ENCODE measurements around the gene TARBP1. TPM values are rescaled to one million over a fixed set of nuclear protein-coding genes. Genes with fewer than 3 reads are reported as not detected.

The TARBP1 gene
- total and polyA plus RNA-seq, 2 of the 8 experiments (the other 6 are each of a cell fraction or from before 2014, with no cell fraction given), result 21.9 to 32.3 TPM

- no peak overlapping the region for H3K27ac ChIP-seq (ENCODE audit: low read depth, low read length)
- no peak for TF ChIP-seq KDM4A (IDR thresholded peaks at IDR 0.05; ENCODE audit: low read depth, low read length, severe bottlenecking)
- no peaks in the 10 kb centered on the region for H3K36me3 ChIP-seq (ENCODE audit: control insufficient read depth in 2 of 4, insufficient read depth in 4 of 4, low read length in 3 of 4)
Observed at GRCh38 chr1:234505769-234506102, 26.8 kb upstream of the TARBP1 start.

More at GRCh38 chr1:234505769-234506102, 26.8 kb upstream of the TARBP1 start:
- Histone ChIP-seq H4K91ac (replicated peaks; ENCODE audit: insufficient read length, low read length) (no peak overlapping the region), H2BK120ac (replicated peaks; ENCODE audit: low read depth, low read length) (no peak overlapping the region), H3K9me3 (ENCODE audit: insufficient read depth in 2 of 2, low read depth in 1 of 2, low read length in 1 of 2) (no peaks in the 10 kb centered on the region), H3K9ac (replicated peaks in 1 of 4; ENCODE audit: extremely low read depth in 1 of 4, low read depth in 3 of 4, low read length in 3 of 4) (no peak overlapping the region), H4K20me1 (replicated peaks in 1 of 2; ENCODE audit: control insufficient read depth in 1 of 2, insufficient read depth in 2 of 2, low read length in 2 of 2) (no peaks in the 10 kb centered on the region), H2BK12ac (ENCODE audit: low read depth, low read length) (no peak overlapping the region), H2AK5ac (ENCODE audit: low read depth, low read length) (no peak overlapping the region), H3K4me3 (ENCODE audit: extremely low read depth in 1 of 4, insufficient read depth in 2 of 4, low read depth in 3 of 4, low read length in 4 of 4) (no peak overlapping the region), H3K23me2 (ENCODE audit: low read depth, low read length) (no peaks in the 10 kb centered on the region), H3K18ac (ENCODE audit: extremely low read depth, low read length) (no peak overlapping the region), H2AFZ (ENCODE audit: low read length) (no peak overlapping the region), H3K4me1 (replicated peaks in 1 of 4; ENCODE audit: control insufficient read depth in 3 of 4, insufficient read depth in 4 of 4, low read length in 3 of 4) (peaks cover 2 to 13% (median 7%) of the 10 kb centered on the region in 4 experiments; a peak in 5 of 7 replicates), H3K79me2 (ENCODE audit: control insufficient read depth in 1 of 2, insufficient read depth in 2 of 2, low read length in 2 of 2) (no peaks in the 10 kb centered on the region), H3K79me1 (ENCODE audit: low read depth, low read length) (no peaks in the 10 kb centered on the region), H2BK15ac (ENCODE audit: low read length) (no peak overlapping the region), H3K14ac (ENCODE audit: insufficient read length) (no peak overlapping the region), H3K56ac (replicated peaks; ENCODE audit: insufficient read length, low read depth, low read length) (no peak overlapping the region), H4K8ac (ENCODE audit: extremely low read depth, insufficient read depth, low read length) (no peak overlapping the region), H3K23ac (ENCODE audit: insufficient read length) (no peak overlapping the region), H3K27me3 (replicated peaks in 1 of 4; ENCODE audit: control insufficient read depth in 3 of 4, extremely low read depth in 1 of 4, insufficient read depth in 3 of 4, low read length in 3 of 4) (no peaks in the 10 kb centered on the region), H3K4ac (replicated peaks; ENCODE audit: insufficient read length, low read depth, low read length) (no peak overlapping the region), H3K4me2 (ENCODE audit: insufficient read depth in 1 of 2, low read depth in 2 of 2, low read length in 2 of 2) (no peak overlapping the region), H2BK5ac (ENCODE audit: low read depth, low read length) (no peak overlapping the region), H2BK20ac (ENCODE audit: low read length) (no peak overlapping the region), H4K5ac (ENCODE audit: insufficient read length, low read depth, low read length) (no peak overlapping the region)
- FAIRE-seq (no peak), DNase-seq (ENCODE audit: low read depth in 1 of 2, low spot score in 2 of 2) (no peak)
- ChIA-PET POLR2A (ENCODE audit: partially characterized antibody) (interaction anchor here (1.1 kb wide), 1 partner anchor 218 kb away, joined by 3 read pairs; no protein-coding TSS in a partner anchor), CTCF (ENCODE audit: partially characterized antibody) (interaction anchor here (0.5 to 1.0 kb wide), 4 partner anchors 8 to 691 kb away, joined by 3 read pairs; no protein-coding TSS in a partner anchor)
